Activated CD4-positive, alpha-beta T cell treated with anti-CD3 and anti-CD28 coated beads, Interleukin-2, amount 50 U/mL, for 1 hour (primary cell): ENCODE measurements around the gene ZNF783.
"Not testable (repeated sequence)": the region's sequence is repeated elsewhere in the genome, so short reads cannot be mapped to it uniquely, and the experiment has no call there.

Experiments used
- DNase-seq: peaks from one replicate; pipeline ENCODE4 v3.0.0-alpha.2; 2020

Gene ZNF783

DNA sequence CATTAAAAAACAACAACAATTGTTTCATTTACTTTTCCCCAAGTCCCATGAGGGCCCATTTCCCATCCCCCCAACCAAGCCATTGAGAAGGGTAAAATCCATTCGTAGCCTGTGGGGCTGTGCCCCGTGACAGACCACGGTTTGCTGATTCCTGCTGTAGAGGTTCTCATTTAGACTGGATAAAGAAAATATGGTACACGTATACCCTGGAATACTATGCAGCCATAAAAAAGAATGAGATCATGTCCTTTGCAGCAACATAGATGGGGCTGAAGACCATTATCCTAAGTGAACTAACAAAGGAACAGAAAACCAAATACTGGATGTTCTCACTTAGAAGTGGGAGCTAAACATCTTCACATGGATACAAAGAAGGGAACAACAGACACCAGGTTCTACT is 44.9 kb downstream of the ZNF783 start:
- DNase-seq, result no peak

DNA sequence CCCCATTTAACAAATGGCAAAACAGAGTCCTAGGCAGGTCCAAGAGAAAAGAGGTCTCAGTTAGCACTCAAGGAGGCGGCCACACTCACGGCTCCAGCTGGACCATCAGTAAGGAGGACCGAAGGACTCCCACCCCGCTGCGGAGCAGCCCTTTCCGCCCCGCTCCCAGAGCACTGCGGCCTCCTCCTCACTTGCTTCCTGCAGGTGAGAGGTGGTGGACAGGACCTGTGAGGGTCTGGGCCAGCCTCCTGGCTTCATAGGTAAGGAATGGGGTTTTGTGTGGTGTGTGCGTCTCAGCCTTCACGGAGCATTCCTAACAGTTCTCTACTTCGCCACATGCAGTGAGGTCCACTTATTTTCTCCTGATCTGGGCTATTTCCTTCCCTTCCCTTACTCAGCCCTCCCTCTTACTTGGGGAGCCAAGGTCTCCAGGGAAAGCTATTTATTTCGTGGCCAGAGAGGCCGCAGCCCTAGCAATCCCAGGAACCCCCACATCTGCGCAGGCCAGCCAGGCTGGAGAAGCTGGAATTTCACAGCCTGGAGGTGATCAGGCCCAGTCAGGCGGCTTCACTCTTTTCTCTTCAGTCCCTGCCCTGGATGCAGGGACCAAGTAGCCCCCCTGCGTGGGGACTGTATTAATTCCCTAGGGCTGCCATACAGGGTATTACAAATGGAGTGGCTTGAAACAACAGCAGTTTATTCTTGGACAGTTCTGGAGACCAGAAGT is 45.9 kb downstream of the ZNF783 start:
- DNase-seq, result no peak

DNA sequence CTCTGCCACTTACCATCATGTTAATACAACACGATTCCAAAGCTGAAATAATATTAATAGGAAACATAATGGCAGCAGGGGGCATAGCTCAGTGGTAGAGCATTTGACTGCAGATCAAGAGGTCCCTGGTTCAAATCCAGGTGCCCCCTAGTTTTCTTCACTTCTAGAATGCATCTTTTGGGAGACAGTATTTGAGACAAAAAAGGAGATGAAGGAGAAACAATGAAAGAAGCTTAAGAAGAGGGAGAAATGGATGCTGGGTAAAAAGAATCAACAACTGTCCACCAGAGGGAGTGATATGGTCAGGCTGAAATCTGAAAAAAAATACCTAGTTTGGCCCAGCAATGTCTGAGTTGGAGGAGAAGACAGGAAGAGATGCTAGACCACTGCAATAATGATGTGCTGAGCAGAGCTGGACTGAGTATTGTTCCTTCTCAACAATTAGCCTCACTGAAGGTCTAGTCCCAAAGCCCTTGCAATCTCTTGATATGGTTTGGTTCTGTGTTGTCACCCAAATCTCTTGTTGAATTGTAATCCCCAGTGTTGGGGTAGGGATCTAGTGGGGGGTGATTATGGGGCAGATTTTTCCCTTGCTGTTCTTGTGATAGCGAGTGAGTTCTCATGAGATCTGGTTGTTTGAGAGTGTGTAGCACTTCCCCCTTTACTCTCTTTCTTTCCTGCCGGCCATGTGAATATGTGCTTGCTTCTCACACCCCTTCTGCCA is 48.3 kb downstream of the ZNF783 start:
- DNase-seq, result no peak

DNA sequence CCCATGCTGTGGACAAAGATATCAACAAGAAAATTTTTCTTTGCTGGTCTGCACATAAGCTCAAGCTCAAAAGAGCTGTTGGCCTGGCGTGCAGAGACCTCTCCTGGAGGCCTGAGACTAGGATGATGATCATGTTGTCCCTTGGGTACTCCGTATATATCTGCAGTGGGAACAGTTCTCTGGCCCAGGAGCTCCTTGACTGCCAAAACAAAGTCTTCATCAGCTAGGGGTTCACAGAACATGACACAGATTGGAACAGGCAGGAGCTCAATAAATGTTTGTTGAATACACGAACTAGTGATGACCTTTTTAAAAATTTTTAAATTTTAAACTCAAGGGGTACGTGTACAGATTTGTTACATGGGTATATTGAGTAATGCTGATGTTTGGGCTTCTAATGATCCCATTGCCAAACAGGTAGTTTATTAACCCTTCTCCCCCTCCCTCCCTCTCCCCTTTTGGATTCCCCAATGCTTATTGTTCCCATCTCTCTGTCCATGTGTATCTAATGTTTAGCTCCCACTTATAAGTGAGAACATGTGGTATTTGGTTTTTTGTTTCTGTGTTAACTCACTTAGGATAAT is 49.1 kb downstream of the ZNF783 start:
- DNase-seq, result no peak

DNA sequence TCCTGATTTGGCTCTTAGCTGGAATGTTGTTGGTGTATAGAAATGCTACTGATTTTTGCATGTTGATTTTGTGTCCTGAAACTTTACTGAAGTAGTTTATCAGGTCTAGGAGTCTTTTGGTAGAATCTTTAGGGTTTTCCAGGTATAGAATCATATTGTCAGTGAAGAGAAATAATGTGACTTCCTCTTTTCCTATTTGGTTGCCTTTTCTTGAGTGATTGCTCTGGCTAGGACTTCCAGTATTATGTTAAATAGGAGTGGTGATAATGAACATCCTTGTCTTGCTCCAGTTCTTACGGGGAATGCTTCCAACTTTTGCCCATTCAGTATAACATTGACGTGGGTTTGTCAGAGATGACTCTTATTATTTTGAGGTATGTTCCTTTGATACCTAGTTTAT is 52.0 kb downstream of the ZNF783 start:
- no peak for DNase-seq

DNA sequence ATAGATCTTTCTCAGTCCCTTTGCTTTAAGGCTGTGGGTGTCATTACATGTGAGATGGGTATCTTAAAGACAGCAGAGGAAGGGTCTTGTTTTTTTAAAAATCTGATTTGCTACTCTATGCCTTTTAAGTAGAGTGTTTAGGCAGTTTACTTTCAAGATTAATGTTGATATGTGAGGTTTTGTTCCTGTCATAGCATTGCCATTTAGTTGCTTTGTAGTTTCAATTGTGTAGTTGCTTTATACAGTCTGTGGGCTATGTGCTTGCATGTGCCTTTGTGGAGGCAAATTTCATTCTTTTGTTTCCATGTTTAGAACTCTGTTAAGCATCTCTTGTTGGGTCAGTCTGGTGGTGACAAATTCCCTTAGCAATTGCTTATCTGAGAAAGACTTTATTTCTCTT is 54.6 kb downstream of the ZNF783 start:
- DNase-seq, result no peak

DNA sequence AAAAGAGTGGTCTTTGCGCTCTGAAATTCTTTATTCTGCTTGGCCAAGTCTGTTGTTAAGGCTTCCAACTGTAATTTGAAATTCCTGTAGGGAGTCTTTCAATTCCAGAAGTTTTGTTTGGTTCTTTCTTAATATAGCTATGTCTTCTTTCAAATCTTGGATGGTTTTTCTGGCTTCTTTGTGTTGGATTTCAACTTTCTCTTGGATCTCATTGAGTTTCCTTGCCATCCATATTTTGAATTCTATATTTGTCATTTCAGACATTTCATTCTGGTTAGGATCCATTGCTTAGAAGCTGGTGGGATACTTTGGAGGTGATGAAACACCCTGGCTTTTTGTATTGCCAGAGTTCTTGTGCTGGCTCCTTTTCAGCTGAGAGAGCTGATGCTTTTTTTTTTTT is 55.5 kb downstream of the ZNF783 start:
- no peak for DNase-seq

DNA sequence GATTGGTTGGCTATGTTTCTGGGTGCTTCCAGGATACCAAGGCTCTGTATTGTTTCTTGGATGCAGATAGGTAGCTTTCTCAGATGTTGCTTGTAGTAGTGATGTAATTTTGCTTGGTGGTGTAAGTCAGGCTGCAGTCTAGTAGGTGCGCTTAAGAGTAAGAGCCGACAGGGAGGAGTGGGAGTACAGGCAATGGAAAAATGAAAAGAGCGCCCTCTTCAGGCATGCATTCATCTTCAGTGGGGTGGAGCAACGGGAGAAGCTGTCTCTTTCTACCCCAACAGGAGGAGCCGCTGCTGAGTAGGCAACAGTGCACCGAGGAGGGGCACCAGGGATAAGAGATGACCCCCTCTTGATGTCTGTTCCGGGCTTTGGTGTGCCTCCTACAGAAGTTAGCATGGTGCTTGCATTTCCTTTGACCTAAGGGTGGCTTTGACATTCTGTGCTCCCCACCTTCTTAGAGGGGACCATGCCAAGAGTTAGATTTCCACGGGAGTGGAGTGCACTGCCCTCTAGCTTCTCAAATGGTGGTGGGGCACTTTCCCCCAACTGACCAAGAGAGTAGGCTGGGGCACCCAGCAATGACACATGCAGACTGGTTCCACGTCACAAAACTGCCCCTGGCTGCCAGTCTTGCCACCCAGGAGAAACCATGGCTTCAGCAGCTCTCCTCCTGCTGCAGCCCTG is 56.1 kb downstream of the ZNF783 start:
- no peak for DNase-seq

DNA sequence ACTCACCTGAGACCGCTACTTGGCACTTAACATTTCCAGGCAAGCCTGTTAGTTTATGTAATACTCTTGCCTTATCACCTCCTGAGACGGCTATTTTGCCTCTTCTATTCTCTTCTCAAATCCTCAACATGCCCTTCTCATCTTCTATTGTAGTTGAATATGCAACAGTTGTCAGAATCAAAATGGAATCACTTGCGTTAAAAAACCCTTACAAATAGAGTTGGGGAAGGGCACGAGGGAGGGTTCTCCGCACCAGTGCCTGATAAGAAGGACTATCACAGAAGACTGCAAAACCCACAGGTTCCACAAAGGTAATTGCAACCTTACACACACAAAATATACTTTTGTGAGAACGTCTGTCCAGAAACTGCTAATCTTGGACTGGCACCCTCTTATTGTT is 57.4 kb downstream of the ZNF783 start:
- no peak for DNase-seq

DNA sequence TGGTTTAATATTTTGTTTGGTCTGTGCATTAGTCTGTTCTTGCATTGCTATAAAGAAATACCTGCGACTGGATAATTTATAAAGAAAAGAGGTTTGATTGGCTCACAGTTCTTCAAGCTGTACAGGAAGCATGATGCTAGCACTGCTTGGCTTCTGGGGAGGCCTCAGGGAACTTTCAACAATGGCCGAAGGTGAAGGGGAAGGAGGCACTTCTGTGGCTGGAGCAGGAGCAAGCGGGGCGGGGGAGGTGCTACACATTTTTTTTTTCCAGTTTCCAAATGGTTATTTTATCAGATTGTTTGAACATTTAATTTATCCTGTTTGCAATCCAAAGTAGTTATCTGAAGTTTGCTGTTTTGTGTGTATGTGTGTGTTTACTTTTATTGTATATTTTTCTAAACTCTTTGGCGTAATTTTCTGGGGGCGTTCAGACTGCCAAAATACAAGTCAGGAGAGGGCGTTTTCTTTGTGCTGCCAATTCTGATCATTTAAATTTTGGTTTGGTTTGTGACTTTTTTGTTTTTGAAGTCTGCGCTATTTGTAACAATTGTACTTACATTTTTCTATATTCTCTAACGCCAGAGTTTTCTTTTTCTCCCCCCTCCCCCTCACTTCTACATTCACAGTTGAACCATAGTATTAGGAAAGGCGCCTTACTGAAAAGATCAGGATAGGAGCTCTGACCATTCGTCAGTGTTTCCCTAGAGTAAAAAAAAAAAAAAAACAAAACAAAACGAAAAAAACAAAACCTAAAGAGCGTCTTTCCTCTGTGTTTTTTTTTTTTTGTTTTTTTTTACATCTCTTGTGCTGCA is 58.5 kb downstream of the ZNF783 start:
- DNase-seq, result no peak

DNA sequence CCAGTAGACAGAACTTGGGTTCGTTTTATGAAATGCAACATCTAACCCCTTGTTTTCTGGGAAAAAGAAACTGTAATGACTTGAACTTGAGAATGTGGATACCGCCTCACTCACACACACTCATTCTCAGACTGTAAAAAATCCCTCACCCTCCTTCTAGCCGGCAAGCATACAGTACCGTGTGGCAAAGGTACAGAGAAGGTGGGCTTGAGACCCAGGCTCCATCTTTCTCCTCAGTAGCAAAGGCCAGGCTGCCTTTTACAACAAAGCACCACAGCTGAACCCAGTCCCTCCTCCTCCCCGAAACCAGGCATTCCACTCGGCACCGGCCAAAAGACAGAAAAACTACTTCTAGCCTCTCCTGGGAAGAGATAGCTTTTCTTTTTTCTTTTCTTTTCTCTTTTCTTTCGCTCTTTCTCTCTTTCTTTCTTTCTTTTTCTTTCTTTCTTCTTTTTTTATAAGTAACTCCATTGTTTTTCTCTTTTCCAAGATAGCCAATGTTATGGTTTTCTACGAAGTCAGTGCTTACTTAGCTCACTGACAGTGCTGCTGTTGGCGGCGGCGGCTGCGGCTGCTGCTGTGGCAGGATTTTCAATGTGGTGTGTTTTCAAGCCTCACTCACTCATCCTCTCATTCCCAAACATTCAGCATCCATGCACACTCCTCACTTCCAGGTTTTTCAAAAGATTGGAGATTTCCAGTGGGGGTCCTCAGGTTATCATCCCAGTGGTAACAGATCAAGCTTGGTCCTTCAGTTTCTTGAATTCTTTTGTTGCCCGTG is 59.3 kb downstream of the ZNF783 start:
- not testable (repeated sequence) for DNase-seq

DNA sequence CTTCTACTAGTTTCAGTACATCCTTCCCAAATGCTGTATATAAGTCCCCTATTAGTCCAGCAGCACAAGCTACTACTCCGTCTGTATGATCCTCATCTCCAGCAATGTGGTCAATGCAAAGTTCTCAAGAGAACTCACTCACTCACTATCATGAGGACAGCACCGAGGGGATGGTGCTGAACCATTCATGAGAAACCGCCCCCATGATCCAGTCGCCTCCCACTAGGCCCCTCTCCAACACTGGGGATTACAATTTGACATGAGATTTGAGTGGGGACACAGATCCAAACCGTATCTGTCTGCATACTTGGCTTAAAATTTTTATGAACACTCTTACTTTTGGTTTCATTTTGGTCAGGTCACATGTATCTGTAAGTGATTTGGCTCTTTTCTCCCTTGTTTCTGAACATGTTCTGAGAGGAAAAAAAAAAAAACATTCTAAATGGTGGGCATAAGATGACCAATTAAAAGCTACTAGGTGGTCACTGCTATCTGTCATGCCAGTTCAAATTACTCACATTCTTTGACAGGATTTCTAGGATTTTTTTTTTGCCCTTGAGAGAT is 60.1 kb downstream of the ZNF783 start:
- no peak for DNase-seq

DNA sequence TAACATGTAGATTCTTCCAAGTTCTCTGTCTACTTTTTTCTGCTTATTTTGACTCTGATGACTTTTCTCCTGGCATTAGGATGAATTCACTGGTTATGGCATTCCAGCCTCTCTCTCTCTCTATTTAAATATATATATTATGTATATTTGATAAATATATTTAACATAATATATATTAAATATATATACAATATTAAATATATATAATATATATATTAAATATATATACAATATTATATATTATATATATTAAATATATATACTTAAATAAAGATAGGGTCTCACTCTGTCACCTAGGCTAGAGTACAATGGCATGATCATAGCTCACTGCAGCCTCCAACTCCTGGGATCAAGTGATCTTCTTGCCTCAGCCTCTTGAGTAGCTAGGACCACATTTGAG is 60.7 kb downstream of the ZNF783 start:
- DNase-seq, result no peak

DNA sequence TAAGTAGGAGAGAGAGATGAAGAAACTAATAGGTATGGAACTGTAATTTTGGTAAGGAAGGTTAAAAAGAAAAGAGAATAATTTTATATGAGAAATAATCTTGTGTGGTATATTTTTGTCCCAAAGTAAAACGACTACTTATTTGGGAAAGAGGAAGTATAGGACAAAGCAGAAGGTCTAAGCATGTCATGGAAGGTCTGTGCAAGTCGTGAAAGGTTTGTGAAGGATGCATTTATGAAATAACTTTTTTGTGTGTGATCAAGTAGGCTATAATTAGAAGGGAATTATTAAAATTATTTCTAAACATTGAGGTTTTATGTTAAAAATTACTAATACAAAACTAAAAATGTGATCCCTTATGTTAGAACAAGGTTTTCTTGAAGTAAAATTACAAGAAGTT is 63.3 kb downstream of the ZNF783 start:
- no peak for DNase-seq

DNA sequence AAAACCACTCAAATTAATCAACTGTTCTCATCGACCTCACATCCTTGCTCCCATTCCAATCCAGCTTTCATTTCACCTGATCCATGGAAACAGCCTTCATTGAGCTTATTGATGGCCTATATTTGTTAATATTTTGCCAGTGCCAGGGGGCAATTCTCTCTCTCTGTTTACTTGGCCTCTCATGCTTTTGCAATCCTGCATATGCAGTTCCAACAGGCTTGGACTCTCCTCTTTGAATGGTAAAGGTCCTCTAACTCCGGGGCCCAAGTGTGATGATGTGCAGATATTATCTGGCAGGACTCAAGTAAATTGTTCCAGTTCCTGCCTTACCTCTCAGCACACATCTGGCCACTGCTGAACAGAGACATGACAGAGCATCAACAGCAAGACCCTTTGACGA is 67.3 kb downstream of the ZNF783 start:
- DNase-seq, result no peak

DNA sequence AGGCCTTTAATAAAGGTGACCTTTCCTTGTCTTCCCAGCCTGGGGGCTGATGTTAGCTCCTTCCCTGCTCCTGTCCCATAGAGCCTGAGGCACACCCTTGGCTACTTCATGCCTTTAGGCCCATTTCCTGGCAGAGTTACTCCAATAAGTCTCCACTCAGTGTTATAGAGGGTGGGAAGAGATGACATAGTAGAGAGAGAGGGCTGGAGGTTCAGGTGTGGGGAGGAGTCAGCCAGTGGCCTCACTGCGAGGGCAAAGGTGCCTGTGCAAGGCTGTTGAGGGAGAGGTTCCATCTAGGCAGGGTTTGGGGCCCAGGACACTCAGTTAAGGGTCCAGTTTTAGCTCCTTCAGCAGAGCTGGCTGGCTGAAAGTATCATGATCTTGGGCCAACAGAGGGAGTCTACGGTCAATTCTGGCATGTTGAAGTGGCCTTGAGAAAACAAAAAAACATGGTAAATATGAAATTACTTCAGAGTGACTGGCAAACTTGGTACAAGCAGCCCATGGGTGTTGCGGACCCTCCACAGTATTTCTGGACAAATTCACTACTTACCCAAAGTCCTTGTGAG is 67.9 kb downstream of the ZNF783 start:
- DNase-seq, result no peak

DNA sequence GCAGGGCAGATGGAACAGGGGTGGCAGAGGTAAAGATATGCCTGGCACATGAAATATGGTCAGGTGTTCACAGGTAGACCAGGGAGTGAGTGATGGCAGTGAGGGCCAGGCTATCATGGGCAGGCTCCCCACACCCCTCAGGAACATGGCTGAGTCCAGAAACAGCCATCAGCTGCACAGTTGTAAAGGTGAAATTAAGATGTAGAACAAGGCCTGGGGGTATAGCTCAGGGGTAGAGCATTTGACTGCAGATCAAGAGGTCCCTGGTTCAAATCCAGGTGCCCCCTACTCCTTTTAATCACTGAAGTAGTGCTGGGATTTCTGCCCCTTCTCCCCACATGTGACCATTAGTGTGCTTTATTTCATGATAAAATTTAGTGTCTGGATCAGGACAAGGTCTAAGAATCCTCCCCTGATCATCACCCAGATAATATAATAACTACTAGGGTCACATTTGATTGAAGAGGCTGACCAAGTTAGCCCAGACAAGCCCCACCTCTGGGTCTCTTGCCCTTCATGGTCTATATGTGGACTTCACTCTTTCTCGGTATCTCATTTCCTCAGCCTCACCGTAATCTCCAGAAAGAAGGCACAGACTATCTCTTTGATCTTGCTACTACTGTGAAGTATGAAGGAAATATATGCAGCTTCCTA is 69.0 kb downstream of the ZNF783 start:
- no peak for DNase-seq

DNA sequence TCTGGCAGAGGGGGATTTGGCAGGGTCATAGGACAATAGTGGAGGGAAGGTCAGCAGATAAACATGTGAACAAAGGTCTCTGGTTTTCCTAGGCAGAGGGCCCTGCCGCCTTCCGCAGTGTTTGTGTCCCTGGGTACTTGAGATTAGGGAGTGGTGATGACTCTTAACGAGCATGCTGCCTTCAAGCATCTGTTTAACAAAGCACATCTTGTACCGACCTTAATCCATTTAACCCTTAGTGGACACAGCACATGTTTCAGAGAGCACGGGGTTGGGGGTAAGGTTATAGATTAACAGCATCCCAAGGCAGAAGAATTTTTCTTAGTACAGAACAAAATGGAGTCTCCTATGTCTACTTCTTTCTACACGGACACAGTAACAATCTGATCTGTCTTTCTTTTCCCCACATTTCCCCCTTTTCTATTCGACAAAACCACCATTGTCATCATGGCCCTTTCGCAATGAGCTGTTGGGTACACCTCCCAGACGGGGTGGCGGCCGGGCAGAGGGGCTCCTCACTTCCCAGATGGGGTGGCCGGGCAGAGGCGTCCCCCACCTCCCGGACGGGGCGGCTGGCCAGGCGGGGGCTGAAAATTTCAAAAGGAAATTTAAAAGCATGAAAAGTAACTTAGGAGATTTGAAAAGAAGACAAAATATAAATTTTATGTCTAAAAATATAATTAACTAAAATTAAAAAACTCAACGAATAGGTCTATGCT is 70.8 kb downstream of the ZNF783 start:
- not testable (repeated sequence) for DNase-seq

DNA sequence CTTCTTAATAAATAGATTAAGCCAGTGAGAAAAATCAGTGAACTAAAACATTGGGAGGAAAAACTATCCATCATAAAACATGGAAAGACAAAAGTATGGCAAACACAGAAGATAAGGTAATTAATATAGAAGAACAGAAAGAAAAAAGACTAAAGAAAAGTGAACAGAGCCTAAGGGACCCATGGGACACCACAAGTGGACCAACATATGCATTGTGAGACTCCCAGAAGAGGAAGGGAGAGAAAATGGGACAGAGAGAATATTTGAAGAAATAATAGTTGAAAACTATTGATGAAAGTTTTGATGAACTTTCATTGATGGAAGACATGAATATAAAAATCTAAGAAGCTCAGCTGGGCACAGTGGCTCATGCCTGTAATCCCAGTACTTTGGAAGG is 71.3 kb downstream of the ZNF783 start:
- DNase-seq, result no peak

DNA sequence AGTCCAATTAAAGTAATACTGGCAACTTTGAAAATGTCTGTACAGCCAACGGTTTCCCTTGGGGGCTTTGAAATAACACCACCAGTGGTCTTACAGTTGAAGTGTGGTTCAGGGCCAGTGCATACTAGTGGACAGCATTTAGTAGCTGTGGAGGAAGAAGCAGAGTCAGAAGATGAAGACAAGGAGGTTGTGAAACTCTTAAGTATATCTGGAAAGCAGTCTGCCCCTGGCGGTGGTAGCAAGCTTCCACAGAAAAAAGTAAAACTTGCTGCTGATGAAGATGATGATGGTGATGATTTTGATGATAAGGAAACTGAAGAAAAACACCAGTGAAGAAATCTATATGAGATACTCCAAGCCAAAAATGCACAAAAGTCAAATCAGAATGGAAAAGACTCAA is 72.2 kb downstream of the ZNF783 start:
- DNase-seq, result no peak
